Esophagus squamous epithelium (tissue), 5 donors: Measurements from ENCODE around the gene SLC50A1. TPM values are rescaled to one million over a fixed set of nuclear protein-coding genes. Genes with fewer than 3 reads are reported as not detected.
"Not testable (repeated sequence)": the region's sequence is repeated elsewhere in the genome, so short reads cannot be mapped to it uniquely, and the experiment has no call there.

Source experiments
- DNase-seq: peaks from one replicate; lab custom pipeline; 2025; lab: John Stamatoyannopoulos, UW
- H3K27ac ChIP-seq, 4 donors: fragments of 200-600 bp; sonication (generic); one replicate each; pipeline ENCODE4 v1.5.1; 2016 to 2019; ENCODE audit warnings: mild to moderate bottlenecking in 1 of 4
- H3K27me3 ChIP-seq, 4 donors: fragments of 200-600 bp; sonication (generic); 1 replicate in 3 of 4; 2 replicates in 1 of 4; pipeline versions ENCODE4 v1.5.1 to v1.6.0; 2017 to 2021; ENCODE audit warnings: antibody characterized with exemption in 1 of 4
- H3K36me3 ChIP-seq, 3 donors: fragments of 200-600 bp; sonication (generic); one replicate each; pipeline ENCODE4 v1.5.1; 2016 to 2019
- H3K4me1 ChIP-seq, 3 donors: fragments of 200-600 bp; sonication (generic); one replicate each; pipeline ENCODE4 v1.5.1; 2017 to 2019
- H3K4me3 ChIP-seq, 4 donors: fragments of 200-600 bp; sonication (generic); 1 replicate in 3 of 4; 2 replicates in 1 of 4; pipeline ENCODE4 v1.5.1; 2016 to 2019; ENCODE audit warnings: mild to moderate bottlenecking in 2 of 4, moderate library complexity in 1 of 4
- H3K9me3 ChIP-seq, 3 donors: fragments of 200-600 bp; sonication (generic); one replicate each; pipeline ENCODE4 v1.5.1; 2016 to 2019
- CTCF ChIP-seq, 6 experiments: fragments of 450-650 bp in 4 of 6; fragments of 200-600 bp in 2 of 6; sonication (generic) in 2 of 6; IDR thresholded peaks; one replicate each; pipeline ENCODE4 v1.5.1; 2016 to 2019; ENCODE audit warnings: antibody characterized with exemption in 6 of 6, mild to moderate bottlenecking in 4 of 6, moderate library complexity in 4 of 6
- POLR2A ChIP-seq, 4 donors: fragments of 450-650 bp; IDR thresholded peaks; one replicate each; pipeline ENCODE4 v1.6.1; 2017; ENCODE audit warnings: antibody characterized with exemption in 4 of 4, mild to moderate bottlenecking in 4 of 4, moderate library complexity in 3 of 4
- WGBS, 2 donors: methylation state at CpG; one replicate each; pipeline ENCODE4 v1.1.5; 2018; 5-methylcytosine and 5-hydroxymethylcytosine counted together
- intact Hi-C: fragments of 100-400 bp; cut with DNase I; formaldehyde crosslinking; loops from one replicate; pipeline ENCODE4 v1.15.0; 2022
- total RNA-seq, 4 donors: library from RNA; depleted of rRNA; stranded (reverse); fragments of >200 nt; gene quantifications; one replicate each; pipeline ENCODE4 v1.1.0, GENCODE V29; 2016
- donor health status: DM: yes; HTN: yes; CAD: no.

SLC50A1 gene
- total RNA-seq, 4 donors from 2014 or later: 21.4 to 27.2 (median 26.0) TPM

DNA sequence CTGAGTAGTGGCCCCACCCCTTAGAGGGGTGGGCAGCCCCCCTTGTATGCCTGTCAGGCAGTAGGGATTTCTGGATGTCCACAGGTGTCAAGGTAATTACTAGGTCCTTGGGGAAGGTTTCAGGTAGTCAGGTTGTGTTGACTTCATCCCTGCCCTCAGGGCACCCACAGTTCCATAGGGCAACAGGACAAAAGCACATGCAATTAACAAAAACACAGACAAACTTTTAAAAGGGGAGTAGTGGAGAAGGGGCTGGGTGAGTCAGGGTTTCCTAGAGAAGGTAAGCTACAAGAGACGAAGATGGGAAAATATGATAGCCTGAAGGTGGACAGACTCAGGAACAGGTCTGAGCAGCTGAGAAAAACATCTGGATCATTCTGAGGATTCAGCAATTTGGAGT lies 23.3 kb downstream of the SLC50A1 start:
- no peak overlapping the region for H3K27ac ChIP-seq
- intact Hi-C loops: no loop called here
- no peaks in the 10 kb centered on the region for H3K27me3 ChIP-seq
- H3K9me3 ChIP-seq: no peaks in the 10 kb centered on the region
- DNase-seq: no peak
- TF ChIP-seq CTCF (IDR thresholded peaks at IDR 0.05): no peak
- TF ChIP-seq POLR2A (IDR thresholded peaks at IDR 0.05): no peak
- H3K4me1 ChIP-seq: no peaks in the 10 kb centered on the region
- no peak overlapping the region for H3K4me3 ChIP-seq
- WGBS, 2 donors: 31 to 57% methylated on average over 1 of the region's 1 CpG
- no peaks in the 10 kb centered on the region for H3K36me3 ChIP-seq

DNA sequence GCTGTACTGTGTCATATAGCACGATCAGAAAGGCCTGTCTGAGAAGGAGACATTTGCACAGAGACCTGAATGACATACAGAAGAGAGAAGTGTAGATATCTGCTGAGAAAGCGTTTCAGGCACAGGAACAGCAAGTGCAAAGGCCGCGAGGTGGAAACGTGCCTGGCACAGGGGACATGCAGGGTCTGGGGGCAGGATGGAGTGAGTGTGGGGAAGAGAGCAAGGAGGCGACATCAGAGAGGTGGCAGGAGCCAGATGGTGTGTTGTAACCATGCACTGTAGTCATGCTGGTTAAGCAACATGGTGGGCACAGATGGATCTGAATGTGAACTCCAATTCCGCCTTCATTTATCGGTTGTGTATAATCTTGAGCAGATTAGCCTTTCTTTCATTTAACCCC lies 24.5 kb downstream of the SLC50A1 start:
- H3K27me3 ChIP-seq: no peaks in the 10 kb centered on the region
- no peaks in the 10 kb centered on the region for H3K9me3 ChIP-seq
- no peak overlapping the region for H3K4me3 ChIP-seq
- no peaks in the 10 kb centered on the region for H3K4me1 ChIP-seq
- no peak for DNase-seq
- no peak overlapping the region for H3K27ac ChIP-seq
- WGBS, 2 donors: 79 to 80% methylated on average over 8 of the region's 8 CpGs
- H3K36me3 ChIP-seq: no peaks in the 10 kb centered on the region
- intact Hi-C loops: no loop called here
- no peak for TF ChIP-seq POLR2A (IDR thresholded peaks at IDR 0.05)
- no peak for TF ChIP-seq CTCF (IDR thresholded peaks at IDR 0.05)

DNA sequence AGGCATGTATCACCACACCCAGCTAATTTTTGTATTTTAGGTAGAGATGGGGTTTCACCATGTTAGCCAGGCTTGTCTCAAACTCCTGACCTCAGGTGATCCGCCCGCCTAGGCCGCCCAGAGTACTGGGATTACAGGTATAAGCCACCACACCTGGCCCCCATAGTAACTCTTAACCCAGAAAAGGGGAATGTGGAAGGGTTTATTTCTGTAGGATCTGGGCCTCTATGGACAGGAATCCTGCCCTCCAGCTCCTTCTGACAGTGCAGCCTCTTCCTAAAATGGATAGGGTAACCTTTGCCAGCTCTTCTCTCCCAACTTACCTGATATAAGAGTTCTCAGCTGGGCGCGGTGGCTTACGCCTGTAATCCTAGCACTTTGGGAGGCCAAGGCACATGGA lies 27.0 kb downstream of the SLC50A1 start:
- H3K27ac ChIP-seq: not testable (repeated sequence)
- WGBS, 2 donors: 94 to 100% methylated on average over 4 to 5 of the region's 6 CpGs

GRCh38 chr1:155163785-155164184 lies 28.1 kb downstream of the SLC50A1 start:
- intact Hi-C loops, H3K36me3 ChIP-seq, H3K4me3 ChIP-seq, H3K9me3 ChIP-seq, H3K27ac ChIP-seq, DNase-seq: not testable (repeated sequence)
- Histone ChIP-seq H3K4me1 (peaks cover 9 to 27% (median 13%) of the 10 kb centered on the region in 3 donors), H3K27me3 (peaks cover 0 to 11% (median 0%) of the 10 kb centered on the region in 4 donors)
- WGBS, 2 donors: 90 to 95% methylated on average over 4 of the region's 4 CpGs

More for the DNA sequence above, 27.0 kb downstream of the SLC50A1 start:
- Histone ChIP-seq H3K4me1 (peaks cover 8 to 20% (median 9%) of the 10 kb centered on the region in 3 donors), H3K27me3 (peaks cover 0 to 11% (median 0%) of the 10 kb centered on the region in 4 donors)
- H3K9me3 ChIP-seq, DNase-seq, H3K4me3 ChIP-seq, intact Hi-C loops, H3K36me3 ChIP-seq: not testable (repeated sequence)

DNA sequence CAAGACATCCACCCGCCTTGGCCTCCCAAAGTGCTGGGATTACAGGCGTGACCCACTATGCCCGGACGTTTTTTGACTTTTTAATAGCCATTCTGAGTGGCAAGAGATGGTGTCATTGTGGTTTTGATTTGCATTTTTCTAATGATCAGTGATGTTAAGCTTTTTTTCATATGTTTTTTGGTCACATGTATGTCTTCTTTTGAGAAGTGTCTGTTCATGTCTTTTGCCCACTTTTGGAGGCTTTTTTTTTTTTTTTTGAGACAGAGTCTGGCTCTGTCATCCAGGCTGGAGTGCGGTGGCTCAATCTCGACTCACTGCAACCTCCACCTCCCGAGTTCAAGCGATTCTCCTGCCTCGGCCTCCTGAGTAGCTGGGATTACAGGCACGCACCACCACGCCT lies 29.0 kb downstream of the SLC50A1 start:
- H3K4me3 ChIP-seq, H3K36me3 ChIP-seq, DNase-seq, H3K27ac ChIP-seq, intact Hi-C loops, H3K9me3 ChIP-seq: not testable (repeated sequence)
- 82 to 92% methylated on average over 11 of the region's 11 CpGs for WGBS, 2 donors
- peaks cover 9 to 27% (median 13%) of the 10 kb centered on the region in 3 donors for H3K4me1 ChIP-seq
- peaks cover 0 to 11% (median 0%) of the 10 kb centered on the region in 4 donors for H3K27me3 ChIP-seq

- 53 to 63% methylated on average over 4 to 6 of the region's 8 CpGs for WGBS, 2 donors
- H3K9me3 ChIP-seq: no peaks in the 10 kb centered on the region
- TF ChIP-seq POLR2A (IDR thresholded peaks at IDR 0.05) (no peak), CTCF (IDR thresholded peaks at IDR 0.05) (no peak)
- H3K4me1 ChIP-seq: peaks cover 9 to 27% (median 13%) of the 10 kb centered on the region in 3 donors
- peaks cover 0 to 11% (median 0%) of the 10 kb centered on the region in 4 donors for H3K27me3 ChIP-seq
- no peak overlapping the region for H3K4me3 ChIP-seq
- intact Hi-C loops: no loop called here
- H3K36me3 ChIP-seq: peaks cover 0 to 24% (median 13%) of the 10 kb centered on the region in 3 donors
- H3K27ac ChIP-seq: peak overlapping the region; percentile 4 to 79 (median 37)
- no peak for DNase-seq
Observed at GRCh38 chr1:155166051-155166470, 30.4 kb downstream of the SLC50A1 start.
